Tibial artery (tissue), 4 donors: ENCODE results near the gene ANGPTL4.

Source experiments
- DNase-seq, 2 donors: peaks; one replicate each; pipeline ENCODE4 v3.0.0-alpha.2; 2019
- H3K27ac ChIP-seq, 2 donors: fragments of 200-600 bp; sonication (generic) in 1 of 2; 1 replicate in 1 of 2; 2 replicates in 1 of 2; pipeline ENCODE4 v1.5.1; 2018 to 2019; ENCODE audit warnings: mild to moderate bottlenecking in 1 of 2
- H3K27me3 ChIP-seq, 2 donors: fragments of 200-600 bp; sonication (generic) in 1 of 2; one replicate each; pipeline versions ENCODE4 v1.5.1 to v1.6.0; 2016 to 2019
- H3K36me3 ChIP-seq, 3 donors: fragments of 200-600 bp; sonication (generic) in 2 of 3; one replicate each; pipeline ENCODE4 v1.5.1; 2016 to 2019; ENCODE audit warnings: mild to moderate bottlenecking in 2 of 3
- H3K4me1 ChIP-seq, 4 donors: fragments of 200-600 bp; sonication (generic) in 2 of 4; 1 replicate in 3 of 4; 2 replicates in 1 of 4; pipeline ENCODE4 v1.5.1; 2016 to 2019
- H3K4me3 ChIP-seq, 2 donors: fragments of 200-600 bp; sonication (generic) in 1 of 2; 1 replicate in 1 of 2; 2 replicates in 1 of 2; pipeline ENCODE4 v1.5.1; 2018 to 2019; ENCODE audit warnings: mild to moderate bottlenecking in 2 of 2
- H3K9me3 ChIP-seq, 3 donors: fragments of 200-600 bp; sonication (generic) in 1 of 3; one replicate each; pipeline ENCODE4 v1.5.1; 2016 to 2019
- intact Hi-C: fragments of 100-400 bp; cut with DNase I; formaldehyde crosslinking; loops from one replicate; pipeline ENCODE4 v1.15.0; 2023; ENCODE audit warnings: low total_unique reads
- TF ChIP-seq, protein P1 (sequence below), 2 experiments: fragments of 200-600 bp in 1 of 2; fragments of 450-650 bp in 1 of 2; IDR thresholded peaks; one replicate each; pipeline ENCODE4 v1.5.1; 2017 to 2019; ENCODE audit warnings: antibody characterized with exemption in 2 of 2, mild to moderate bottlenecking in 1 of 2, moderate library complexity in 1 of 2

The ANGPTL4 gene

DNA sequence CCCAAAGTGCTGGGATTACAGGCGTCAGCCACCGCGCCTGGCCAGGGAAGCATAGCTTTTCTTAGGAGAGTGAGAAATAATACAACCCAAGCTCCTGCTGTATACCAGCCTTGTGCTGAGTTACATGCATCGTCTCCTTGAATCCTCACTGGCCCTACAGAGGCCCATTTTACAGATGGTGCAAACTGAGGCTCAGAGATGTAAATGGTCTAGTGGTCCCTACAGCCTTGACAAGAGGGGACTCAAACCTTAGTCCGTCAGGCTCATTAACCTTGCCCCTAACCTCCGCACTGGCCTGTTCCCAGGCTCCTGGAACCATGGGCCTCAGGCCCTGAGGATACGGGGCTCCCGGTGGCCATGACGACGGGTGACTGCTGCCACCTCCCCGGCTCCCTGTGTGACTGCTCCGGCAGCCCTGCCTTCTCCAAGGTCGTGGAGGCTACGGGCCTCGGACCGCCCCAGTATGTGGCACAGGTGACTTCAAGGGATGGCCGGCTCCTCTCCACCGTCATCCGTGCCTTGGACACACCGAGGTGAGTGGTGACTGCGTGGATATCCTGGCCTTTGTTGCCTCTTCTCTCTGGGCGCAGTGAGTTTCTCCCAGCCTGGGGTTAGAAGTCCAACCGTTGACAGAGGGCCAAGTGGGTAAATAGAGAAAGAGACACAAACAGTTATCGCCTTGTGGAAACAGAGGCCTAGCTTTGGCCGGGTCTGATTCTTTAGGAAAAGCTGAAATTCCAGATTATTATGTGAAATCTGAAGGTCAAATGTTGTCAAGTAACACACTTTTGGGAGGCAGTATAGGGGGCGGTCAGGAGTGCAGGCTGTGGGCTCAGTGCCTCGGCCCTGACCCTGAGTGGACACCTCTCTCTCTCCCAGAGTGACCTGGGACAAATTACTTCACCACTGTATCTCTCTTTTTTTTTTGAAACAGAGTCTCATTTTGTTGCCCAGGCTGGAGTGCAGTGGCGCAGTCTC is 57.8 kb downstream of the ANGPTL4 start:
- TF ChIP-seq, protein P1, sequence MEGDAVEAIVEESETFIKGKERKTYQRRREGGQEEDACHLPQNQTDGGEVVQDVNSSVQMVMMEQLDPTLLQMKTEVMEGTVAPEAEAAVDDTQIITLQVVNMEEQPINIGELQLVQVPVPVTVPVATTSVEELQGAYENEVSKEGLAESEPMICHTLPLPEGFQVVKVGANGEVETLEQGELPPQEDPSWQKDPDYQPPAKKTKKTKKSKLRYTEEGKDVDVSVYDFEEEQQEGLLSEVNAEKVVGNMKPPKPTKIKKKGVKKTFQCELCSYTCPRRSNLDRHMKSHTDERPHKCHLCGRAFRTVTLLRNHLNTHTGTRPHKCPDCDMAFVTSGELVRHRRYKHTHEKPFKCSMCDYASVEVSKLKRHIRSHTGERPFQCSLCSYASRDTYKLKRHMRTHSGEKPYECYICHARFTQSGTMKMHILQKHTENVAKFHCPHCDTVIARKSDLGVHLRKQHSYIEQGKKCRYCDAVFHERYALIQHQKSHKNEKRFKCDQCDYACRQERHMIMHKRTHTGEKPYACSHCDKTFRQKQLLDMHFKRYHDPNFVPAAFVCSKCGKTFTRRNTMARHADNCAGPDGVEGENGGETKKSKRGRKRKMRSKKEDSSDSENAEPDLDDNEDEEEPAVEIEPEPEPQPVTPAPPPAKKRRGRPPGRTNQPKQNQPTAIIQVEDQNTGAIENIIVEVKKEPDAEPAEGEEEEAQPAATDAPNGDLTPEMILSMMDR (IDR thresholded peaks at IDR 0.05) = no peak
- Histone ChIP-seq H3K36me3 (peaks cover 0 to 18% (median 13%) of the 10 kb centered on the region in 3 donors), H3K27me3 (no peaks in the 10 kb centered on the region), H3K27ac (no peak overlapping the region), H3K4me1 (peaks cover 0 to 19% (median 12%) of the 10 kb centered on the region in 4 donors), H3K4me3 (no peak overlapping the region), H3K9me3 (no peaks in the 10 kb centered on the region)
- DNase-seq = no peak
- intact Hi-C loops = no loop called here

- H3K9me3 ChIP-seq = no peaks in the 10 kb centered on the region
- peaks cover 0 to 19% (median 12%) of the 10 kb centered on the region in 4 donors for H3K4me1 ChIP-seq
- peaks cover 0 to 30% (median 19%) of the 10 kb centered on the region in 3 donors for H3K36me3 ChIP-seq
- peak overlapping the region; percentile 69 to 79 for H3K27ac ChIP-seq
- intact Hi-C loops = no loop called here
- H3K27me3 ChIP-seq = no peaks in the 10 kb centered on the region
- DNase-seq = peak; percentile 98
- peak overlapping the region; percentile 6 to 22 for H3K4me3 ChIP-seq
- TF ChIP-seq, protein P1 (IDR thresholded peaks at IDR 0.05) = no peak
Observed at GRCh38 chr19:8423817-8424223, 59.9 kb downstream of the ANGPTL4 start.
